OCI-LY7 (cell line): Measurements from ENCODE around the gene SND1. TPM values are rescaled to one million over a fixed set of nuclear protein-coding genes. Genes with fewer than 3 reads are reported as not detected.

Experiments used
- BruUV-seq: library from RNA; stranded (reverse); fragments of 400-500 nt; replicated peaks from 2 replicates; lab custom pipeline; 2021; lab: Mats Ljungman, UMichigan
- CTCF ChIA-PET: fragments of 300-600 bp; sonication (Branson Sonifier 250); formaldehyde crosslinking; loops from one replicate; lab custom pipeline; 2022; ENCODE audit warnings: antibody characterized with exemption; ENCODE audit not compliant: unreplicated experiment; lab: Charles Lee
- POLR2A ChIA-PET: fragments of 300-600 bp; sonication (Branson Sonifier 250); formaldehyde crosslinking; loops from one replicate; lab custom pipeline; 2022; ENCODE audit warnings: antibody characterized with exemption; lab: Charles Lee
- DNase-seq: peaks from one replicate; pipeline ENCODE4 v3.0.0-alpha.2; 2015; ENCODE audit warnings: low spot score
- H2AFZ ChIP-seq: fragments of 200-600 bp; sonication (generic), shearing (Covaris generic); 2 replicates; pipeline ENCODE4 v1.6.1; 2014; ENCODE audit warnings: mild to moderate bottlenecking, antibody characterized with exemption, low read length, moderate library complexity
- H3K27ac ChIP-seq: fragments of 200-600 bp; sonication (generic); 2 replicates; pipeline ENCODE4 v1.5.1; 2014; ENCODE audit warnings: mixed run types, low read depth, mild to moderate bottlenecking, moderate library complexity, low read length, inconsistent platforms; ENCODE audit not compliant: poor library complexity, severe bottlenecking
- H3K36me3 ChIP-seq: fragments of 200-600 bp; sonication (generic); 2 replicates; pipeline ENCODE4 v1.6.1; 2014; ENCODE audit warnings: mild to moderate bottlenecking, antibody characterized with exemption, low read length, moderate library complexity, mixed read lengths; ENCODE audit not compliant: insufficient read depth
- H3K4me1 ChIP-seq: fragments of 200-600 bp; sonication (generic); 2 replicates; pipeline ENCODE4 v1.5.1; 2014; ENCODE audit warnings: mild to moderate bottlenecking, low read length; ENCODE audit not compliant: insufficient read depth, poor library complexity, severe bottlenecking
- H3K4me2 ChIP-seq: fragments of 200-600 bp; sonication (generic); 2 replicates; pipeline ENCODE4 v1.6.1; 2014; ENCODE audit warnings: mild to moderate bottlenecking, low read length
- H3K4me3 ChIP-seq: fragments of 200-600 bp; sonication (generic); 2 replicates; pipeline ENCODE4 v1.5.1; 2014; ENCODE audit warnings: mild to moderate bottlenecking, low read depth, low read length; ENCODE audit not compliant: poor library complexity, severe bottlenecking
- H3K79me2 ChIP-seq: fragments of 200-600 bp; sonication (generic); 2 replicates; pipeline ENCODE4 v1.6.1; 2016; ENCODE audit warnings: low read depth, mild to moderate bottlenecking, low read length, moderate library complexity, mixed read lengths; ENCODE audit not compliant: insufficient read depth
- H3K9me2 ChIP-seq: fragments of 200-600 bp; sonication (generic); 2 replicates; pipeline ENCODE4 v1.6.1; 2016; ENCODE audit warnings: mild to moderate bottlenecking, low read length, mixed read lengths; ENCODE audit not compliant: insufficient read depth
- H3K9me3 ChIP-seq: fragments of 200-600 bp; sonication (generic); 2 replicates; pipeline ENCODE4 v1.6.1; 2014; ENCODE audit warnings: mild to moderate bottlenecking, mixed run types, low read length, mixed read lengths
- H4K20me1 ChIP-seq: fragments of 200-600 bp; sonication (generic); 2 replicates; pipeline ENCODE4 v1.6.1; 2014; ENCODE audit warnings: mild to moderate bottlenecking, antibody characterized with exemption, low read length, moderate library complexity, mixed read lengths; ENCODE audit not compliant: insufficient read depth
- CTCF ChIP-seq: fragments of 200-600 bp; sonication (generic); conservative IDR thresholded peaks from 2 replicates; pipeline ENCODE4 v1.5.1; 2014; ENCODE audit warnings: mild to moderate bottlenecking, antibody characterized with exemption, low read length, moderate library complexity, mixed read lengths
- EZH2phosphoT487 ChIP-seq: fragments of 200-600 bp; sonication (generic); IDR thresholded peaks from 2 replicates; pipeline ENCODE4 v1.6.1; 2018; ENCODE audit warnings: low read depth, borderline replicate concordance, mild to moderate bottlenecking, mixed run types, antibody characterized with exemption, low read length, moderate library complexity, mixed read lengths
- intact Hi-C: fragments of 100-400 bp; cut with micrococcal nuclease; formaldehyde crosslinking; loops from one replicate; pipeline ENCODE4 v1.10.0; 2022; ENCODE audit not compliant: unreplicated experiment
- total RNA-seq, 2 experiments: library from RNA; depleted of rRNA in 1 of 2; stranded (reverse); fragments of >200 nt in 1 of 2; shearing (Covaris generic) in 1 of 2; gene quantifications; 2 replicates each; pipeline ENCODE4 v1.2.3, GENCODE V29; 2014 to 2022

Gene SND1
- total RNA-seq, 2 experiments from 2014 or later = 111 to 221 TPM

- no peak overlapping the region for H2AFZ ChIP-seq
- no peak overlapping the region for H3K4me3 ChIP-seq
- CTCF ChIA-PET = no interaction called here
- H3K4me1 ChIP-seq = no peaks in the 10 kb centered on the region
- H3K9me2 ChIP-seq = no peaks in the 10 kb centered on the region
- H3K9me3 ChIP-seq = no peaks in the 10 kb centered on the region
- TF ChIP-seq EZH2phosphoT487 (no peak), CTCF (no peak)
- peaks cover 66% of the 10 kb centered on the region for H3K36me3 ChIP-seq
- intact Hi-C loops = no loop called here
- no TSS peak for BruUV-seq
- no peaks in the 10 kb centered on the region; the same call in 1 of the 2 replicates for H4K20me1 ChIP-seq
- no peaks in the 10 kb centered on the region for H3K79me2 ChIP-seq
- H3K4me2 ChIP-seq = no peak overlapping the region
- no peak overlapping the region for H3K27ac ChIP-seq
- POLR2A ChIA-PET = interaction anchor here (0.6 to 1.4 kb wide), 3 partner anchors 13 to 39 kb away, joined by 3 to 4 read pairs (median 3); no protein-coding TSS in a partner anchor
- DNase-seq = no peak
Measured at GRCh38 chr7:127892488-127893314, 240.7 kb downstream of the SND1 start.

GRCh38 chr7:127893547-127893946 lies 241.6 kb downstream of the SND1 start:
- no TSS peak for BruUV-seq
- no peak overlapping the region for H3K4me2 ChIP-seq
- no peaks in the 10 kb centered on the region for H3K4me1 ChIP-seq
- H3K9me2 ChIP-seq = no peaks in the 10 kb centered on the region
- H3K9me3 ChIP-seq = no peaks in the 10 kb centered on the region
- H4K20me1 ChIP-seq = no peaks in the 10 kb centered on the region; the same call in 1 of the 2 replicates
- CTCF ChIA-PET = no interaction called here
- no peak overlapping the region for H3K27ac ChIP-seq
- POLR2A ChIA-PET = interaction anchor here (0.7 to 1.4 kb wide), 5 partner anchors 10 to 56 kb away, joined by 3 to 4 read pairs (median 3); no protein-coding TSS in a partner anchor
- H3K4me3 ChIP-seq = no peak overlapping the region
- H3K79me2 ChIP-seq = no peaks in the 10 kb centered on the region
- intact Hi-C loops = no loop called here
- no peak for DNase-seq
- TF ChIP-seq EZH2phosphoT487 = no peak
- no peak for TF ChIP-seq CTCF
- no peak overlapping the region for H2AFZ ChIP-seq
- peaks cover 61% of the 10 kb centered on the region for H3K36me3 ChIP-seq

- H3K4me3 ChIP-seq = no peak overlapping the region
- H3K79me2 ChIP-seq = no peaks in the 10 kb centered on the region
- TF ChIP-seq EZH2phosphoT487 (no peak), CTCF (no peak)
- no peaks in the 10 kb centered on the region; the same call in 1 of the 2 replicates for H4K20me1 ChIP-seq
- no peak for DNase-seq
- peaks cover 53% of the 10 kb centered on the region for H3K36me3 ChIP-seq
- POLR2A ChIA-PET = no interaction called here
- intact Hi-C loops = no loop called here
- no peaks in the 10 kb centered on the region for H3K9me3 ChIP-seq
- no peak overlapping the region for H3K4me2 ChIP-seq
- H3K27ac ChIP-seq = no peak overlapping the region
- no TSS peak for BruUV-seq
- CTCF ChIA-PET = no interaction called here
- H2AFZ ChIP-seq = no peak overlapping the region
- H3K4me1 ChIP-seq = no peaks in the 10 kb centered on the region
- H3K9me2 ChIP-seq = no peaks in the 10 kb centered on the region
Measured at GRCh38 chr7:127894588-127894987, 242.6 kb downstream of the SND1 start.
